WTC11 (cell line): ENCODE measurements around the gene RNF31.

ENCODE experiments used
- ESRRA ChIP-seq: sonication (generic); formaldehyde crosslinking; IDR thresholded peaks from 2 replicates; pipeline ENCODE4 v1.8.1; 2022; ENCODE audit warnings: mild to moderate bottlenecking, missing genetic modification reagents, borderline replicate concordance
- IRF2 ChIP-seq: sonication (generic); formaldehyde crosslinking; IDR thresholded peaks from 2 replicates; pipeline ENCODE4 v1.8.0; 2022; ENCODE audit warnings: low read depth, missing genetic modification reagents, borderline replicate concordance
- NR2C2 ChIP-seq: sonication (generic); formaldehyde crosslinking; IDR thresholded peaks from 2 replicates; pipeline ENCODE4 v1.8.0; 2022; ENCODE audit warnings: mild to moderate bottlenecking, missing genetic modification reagents

DNA sequence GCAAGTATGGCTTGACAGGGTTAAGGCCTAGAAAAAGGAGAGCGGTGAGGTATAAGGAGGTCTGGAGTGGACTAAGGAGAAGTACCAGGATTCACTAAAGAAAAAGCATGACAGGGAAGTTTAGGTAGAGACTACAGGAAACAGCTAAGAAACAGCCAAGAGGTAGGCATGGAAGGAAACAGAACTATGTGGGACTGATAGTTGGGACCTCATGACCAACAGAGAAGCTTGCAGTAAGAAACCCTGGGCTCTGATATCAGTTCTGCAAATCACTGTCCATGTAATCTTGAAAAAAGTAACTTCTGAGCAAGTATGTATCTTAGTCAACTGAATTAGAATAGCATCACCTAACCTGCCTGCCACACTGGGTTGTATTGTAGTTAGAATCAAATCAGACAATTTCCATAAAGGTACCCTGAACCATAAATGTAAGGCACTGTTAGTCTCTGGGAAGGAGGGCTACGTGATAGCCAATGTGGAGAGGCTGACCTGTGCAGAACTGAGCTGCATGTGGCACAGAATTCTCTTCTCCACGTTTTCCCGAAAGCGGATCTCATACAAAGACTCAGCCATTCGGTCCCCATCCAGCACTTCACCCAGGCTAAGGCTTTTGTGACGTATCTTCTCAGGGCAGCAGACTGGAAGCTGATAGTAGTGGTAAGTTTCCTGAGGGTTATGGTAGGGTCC, 47.0 kb downstream of the RNF31 start:
- TF ChIP-seq IRF2 (CRISPR knock-in tag) (no peak), ESRRA (CRISPR knock-in tag) (no peak), NR2C2 (no peak)
